GM18951 (cell line): ENCODE measurements around the gene CAMTA1.

Experiments used
- POLR2A ChIP-seq: IDR thresholded peaks from 4 replicates; pipeline ENCODE4 v1.6.1; 2011; ENCODE audit warnings: mild to moderate bottlenecking; ENCODE audit not compliant: insufficient read length, insufficient read depth; ENCODE audit errors: extremely low read depth
- in situ Hi-C: fragments of 300-500 bp; cut with MboI; formaldehyde crosslinking; loops from one replicate; pipeline ENCODE4 v1.12.0; 2022; ENCODE audit warnings: low sequenced_read_pairs, mixed read lengths, inconsistent platforms; ENCODE audit not compliant: unreplicated experiment

The CAMTA1 gene

GRCh38 chr1:7172804-7173203, 387.6 kb downstream of the CAMTA1 start:
- in situ Hi-C loops = no loop called here
- TF ChIP-seq POLR2A = no peak

GRCh38 chr1:7174561-7174960, 389.3 kb downstream of the CAMTA1 start:
- no peak for TF ChIP-seq POLR2A
- in situ Hi-C loops = no loop called here

- TF ChIP-seq POLR2A = no peak
- in situ Hi-C loops = no loop called here
These were observed 390.0 kb downstream of the CAMTA1 start for GRCh38 chr1:7174980-7175906.

GRCh38 chr1:7177021-7177420, 391.8 kb downstream of the CAMTA1 start:
- in situ Hi-C loops = no loop called here
- no peak for TF ChIP-seq POLR2A

GRCh38 chr1:7177438-7178146, 392.3 kb downstream of the CAMTA1 start:
- TF ChIP-seq POLR2A = no peak

GRCh38 chr1:7178336-7178735, 393.1 kb downstream of the CAMTA1 start:
- in situ Hi-C loops = no loop called here
- TF ChIP-seq POLR2A = no peak

More at GRCh38 chr1:7177438-7178146, 392.3 kb downstream of the CAMTA1 start:
- in situ Hi-C loops = no loop called here

GRCh38 chr1:7178741-7179140, 393.5 kb downstream of the CAMTA1 start:
- in situ Hi-C loops = no loop called here

GRCh38 chr1:7185721-7186120, 400.5 kb downstream of the CAMTA1 start:
- in situ Hi-C loops = no loop called here
- no peak for TF ChIP-seq POLR2A

More at GRCh38 chr1:7178741-7179140, 393.5 kb downstream of the CAMTA1 start:
- TF ChIP-seq POLR2A = no peak

GRCh38 chr1:7186382-7187111, 401.3 kb downstream of the CAMTA1 start:
- in situ Hi-C loops = no loop called here
- no peak for TF ChIP-seq POLR2A

- in situ Hi-C loops = no loop called here
- no peak for TF ChIP-seq POLR2A
These were observed 401.8 kb downstream of the CAMTA1 start for GRCh38 chr1:7187112-7187493.

- in situ Hi-C loops = no loop called here
- TF ChIP-seq POLR2A = no peak
These were observed 405.0 kb downstream of the CAMTA1 start for GRCh38 chr1:7190261-7190660.

GRCh38 chr1:7192453-7192852, 407.2 kb downstream of the CAMTA1 start:
- TF ChIP-seq POLR2A = no peak
- in situ Hi-C loops = no loop called here

GRCh38 chr1:7196036-7196911, 411.0 kb downstream of the CAMTA1 start:
- in situ Hi-C loops = no loop called here
- no peak for TF ChIP-seq POLR2A

- in situ Hi-C loops = no loop called here
- no peak for TF ChIP-seq POLR2A
These were observed 413.4 kb downstream of the CAMTA1 start for GRCh38 chr1:7198664-7199063.
